Measurements from ENCODE around the gene PLLP. TPM values are rescaled to one million over a fixed set of nuclear protein-coding genes. Genes with fewer than 3 reads are reported as not detected.

PLLP gene
- total and polyA plus RNA-seq, 2 experiments from 2014 or later: 1.3 to 6.1 TPM

DNA sequence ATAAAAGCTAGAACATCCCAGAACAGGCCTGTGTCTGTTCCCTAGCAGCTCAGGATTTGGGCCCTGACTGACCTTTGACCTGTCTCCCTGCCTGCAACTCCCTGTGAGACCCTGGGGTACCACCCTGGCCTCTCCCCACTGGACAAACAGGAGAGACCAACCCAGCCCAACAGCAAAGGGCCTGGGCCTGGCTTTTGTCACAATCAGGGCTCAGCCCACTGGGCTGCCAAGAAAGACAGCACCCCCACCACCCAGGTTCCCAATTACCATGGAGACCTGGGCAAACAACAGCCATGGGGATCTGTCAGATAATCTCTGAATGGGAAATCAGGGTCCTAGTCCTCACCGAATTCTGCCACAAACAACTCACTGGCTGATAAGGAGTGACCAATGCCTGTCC lies 11.1 kb downstream of the PLLP start:
- no peak overlapping the region for H2AFZ ChIP-seq
- DNase-seq (ENCODE audit: low spot score) (no peak), ATAC-seq (no peak)
- peaks cover 2% of the 10 kb centered on the region for H3K27me3 Mint-ChIP-seq (ENCODE audit: insufficient read depth, low read depth, poor library complexity)
- H3K27ac ChIP-seq (ENCODE audit: low read depth): no peak overlapping the region
- no peak overlapping the region for H3K27ac Mint-ChIP-seq
- H3K9me3 Mint-ChIP-seq: no peaks in the 10 kb centered on the region
- H3K36me3 ChIP-seq (ENCODE audit: insufficient read depth): no peaks in the 10 kb centered on the region
- H3K27me3 ChIP-seq (ENCODE audit: insufficient read depth): no peaks in the 10 kb centered on the region
- H3K4me3 Mint-ChIP-seq: no peak overlapping the region
- TF ChIP-seq STAT1 (IDR thresholded peaks at IDR 0.05; ENCODE audit: unreplicated experiment) (no peak), NANOG (IDR thresholded peaks at IDR 0.05; ENCODE audit: borderline replicate concordance) (no peak), JUNB (IDR thresholded peaks at IDR 0.05; ENCODE audit: unreplicated experiment) (no peak), EZH2phosphoT487 (IDR thresholded peaks at IDR 0.05; ENCODE audit: unreplicated experiment) (no peak), EZH2 (IDR thresholded peaks at IDR 0.05; ENCODE audit: low read depth, unreplicated experiment) (no peak)
- TF ChIP-seq, protein P1, sequence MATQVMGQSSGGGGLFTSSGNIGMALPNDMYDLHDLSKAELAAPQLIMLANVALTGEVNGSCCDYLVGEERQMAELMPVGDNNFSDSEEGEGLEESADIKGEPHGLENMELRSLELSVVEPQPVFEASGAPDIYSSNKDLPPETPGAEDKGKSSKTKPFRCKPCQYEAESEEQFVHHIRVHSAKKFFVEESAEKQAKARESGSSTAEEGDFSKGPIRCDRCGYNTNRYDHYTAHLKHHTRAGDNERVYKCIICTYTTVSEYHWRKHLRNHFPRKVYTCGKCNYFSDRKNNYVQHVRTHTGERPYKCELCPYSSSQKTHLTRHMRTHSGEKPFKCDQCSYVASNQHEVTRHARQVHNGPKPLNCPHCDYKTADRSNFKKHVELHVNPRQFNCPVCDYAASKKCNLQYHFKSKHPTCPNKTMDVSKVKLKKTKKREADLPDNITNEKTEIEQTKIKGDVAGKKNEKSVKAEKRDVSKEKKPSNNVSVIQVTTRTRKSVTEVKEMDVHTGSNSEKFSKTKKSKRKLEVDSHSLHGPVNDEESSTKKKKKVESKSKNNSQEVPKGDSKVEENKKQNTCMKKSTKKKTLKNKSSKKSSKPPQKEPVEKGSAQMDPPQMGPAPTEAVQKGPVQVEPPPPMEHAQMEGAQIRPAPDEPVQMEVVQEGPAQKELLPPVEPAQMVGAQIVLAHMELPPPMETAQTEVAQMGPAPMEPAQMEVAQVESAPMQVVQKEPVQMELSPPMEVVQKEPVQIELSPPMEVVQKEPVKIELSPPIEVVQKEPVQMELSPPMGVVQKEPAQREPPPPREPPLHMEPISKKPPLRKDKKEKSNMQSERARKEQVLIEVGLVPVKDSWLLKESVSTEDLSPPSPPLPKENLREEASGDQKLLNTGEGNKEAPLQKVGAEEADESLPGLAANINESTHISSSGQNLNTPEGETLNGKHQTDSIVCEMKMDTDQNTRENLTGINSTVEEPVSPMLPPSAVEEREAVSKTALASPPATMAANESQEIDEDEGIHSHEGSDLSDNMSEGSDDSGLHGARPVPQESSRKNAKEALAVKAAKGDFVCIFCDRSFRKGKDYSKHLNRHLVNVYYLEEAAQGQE (IDR thresholded peaks at IDR 0.05; ENCODE audit: unreplicated experiment): no peak
- TF ChIP-seq, protein P2, sequence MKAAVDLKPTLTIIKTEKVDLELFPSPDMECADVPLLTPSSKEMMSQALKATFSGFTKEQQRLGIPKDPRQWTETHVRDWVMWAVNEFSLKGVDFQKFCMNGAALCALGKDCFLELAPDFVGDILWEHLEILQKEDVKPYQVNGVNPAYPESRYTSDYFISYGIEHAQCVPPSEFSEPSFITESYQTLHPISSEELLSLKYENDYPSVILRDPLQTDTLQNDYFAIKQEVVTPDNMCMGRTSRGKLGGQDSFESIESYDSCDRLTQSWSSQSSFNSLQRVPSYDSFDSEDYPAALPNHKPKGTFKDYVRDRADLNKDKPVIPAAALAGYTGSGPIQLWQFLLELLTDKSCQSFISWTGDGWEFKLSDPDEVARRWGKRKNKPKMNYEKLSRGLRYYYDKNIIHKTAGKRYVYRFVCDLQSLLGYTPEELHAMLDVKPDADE (IDR thresholded peaks at IDR 0.05): no peak
- no peak overlapping the region for H3K4me3 ChIP-seq
- H3K4me1 ChIP-seq (ENCODE audit: insufficient read depth): no peaks in the 10 kb centered on the region
- H3K9me2 ChIP-seq (ENCODE audit: insufficient read depth): no peaks in the 10 kb centered on the region
- H3F3A ChIP-seq (replicated peaks; ENCODE audit: low read depth): no peaks in the 10 kb centered on the region
- peaks cover 12% of the 10 kb centered on the region for H3K4me1 Mint-ChIP-seq
- H3K4me2 ChIP-seq: no peak overlapping the region
- no peaks in the 10 kb centered on the region for H4K20me1 ChIP-seq (replicated peaks; ENCODE audit: insufficient read depth)
- H3K79me2 ChIP-seq (replicated peaks; ENCODE audit: insufficient read depth): no peaks in the 10 kb centered on the region
- no peaks in the 10 kb centered on the region for H3K36me3 Mint-ChIP-seq (ENCODE audit: low read depth)

DNA sequence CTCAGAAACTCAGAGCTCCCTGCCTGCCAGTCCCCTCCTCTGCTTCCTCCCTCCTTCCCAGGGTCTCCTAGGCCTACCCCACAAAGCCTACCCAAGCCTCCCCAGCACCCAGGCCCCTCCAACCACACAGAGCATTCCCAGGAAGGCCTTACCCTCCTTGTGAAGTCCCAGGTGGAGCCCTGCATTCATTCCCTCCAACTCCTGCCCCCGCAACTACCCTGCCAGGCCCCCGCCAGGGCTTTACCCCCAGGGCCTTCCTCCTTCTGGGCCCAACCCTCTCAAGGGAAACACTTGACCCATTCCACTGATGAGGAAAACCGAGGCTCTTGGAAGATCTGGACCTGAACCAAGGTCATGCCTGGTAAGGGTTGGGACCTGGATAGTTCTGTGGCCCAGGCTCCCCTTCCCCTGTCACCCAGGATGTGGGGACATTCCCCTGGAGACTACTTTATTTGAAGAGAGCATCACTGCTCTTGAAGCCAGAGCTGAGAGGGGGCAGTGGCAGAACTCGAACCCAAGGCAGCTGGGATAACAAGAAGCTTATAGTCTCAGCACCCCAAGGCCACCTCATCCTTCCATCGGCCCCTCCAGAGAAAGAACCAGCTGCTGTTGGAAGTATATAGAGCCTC lies 12.5 kb downstream of the PLLP start:
- Histone ChIP-seq H3K79me2 (replicated peaks; ENCODE audit: insufficient read depth) (no peaks in the 10 kb centered on the region), H4K20me1 (replicated peaks; ENCODE audit: insufficient read depth) (no peaks in the 10 kb centered on the region), H3K36me3 (ENCODE audit: insufficient read depth) (no peaks in the 10 kb centered on the region), H3K27me3 (ENCODE audit: insufficient read depth) (no peaks in the 10 kb centered on the region), H3F3A (replicated peaks; ENCODE audit: low read depth) (no peaks in the 10 kb centered on the region), H3K27ac (ENCODE audit: low read depth) (no peak overlapping the region), H2AFZ (no peak overlapping the region), H3K4me3 (no peak overlapping the region), H3K4me2 (no peak overlapping the region), H3K4me1 (ENCODE audit: insufficient read depth) (0 out of 2 replicates have a peak, but pooled peaks cover under 1% of the 10 kb centered on the region), H3K9me2 (ENCODE audit: insufficient read depth) (no peaks in the 10 kb centered on the region)
- Mint-ChIP-seq H3K27me3 (ENCODE audit: insufficient read depth, low read depth, poor library complexity) (peaks cover 4% of the 10 kb centered on the region), H3K4me3 (no peak overlapping the region), H3K36me3 (ENCODE audit: low read depth) (no peaks in the 10 kb centered on the region), H3K4me1 (peaks cover 13% of the 10 kb centered on the region), H3K9me3 (no peaks in the 10 kb centered on the region), H3K27ac (no peak overlapping the region)
- DNase-seq (ENCODE audit: low spot score) (no peak), ATAC-seq (no peak)
- TF ChIP-seq, protein P3, sequence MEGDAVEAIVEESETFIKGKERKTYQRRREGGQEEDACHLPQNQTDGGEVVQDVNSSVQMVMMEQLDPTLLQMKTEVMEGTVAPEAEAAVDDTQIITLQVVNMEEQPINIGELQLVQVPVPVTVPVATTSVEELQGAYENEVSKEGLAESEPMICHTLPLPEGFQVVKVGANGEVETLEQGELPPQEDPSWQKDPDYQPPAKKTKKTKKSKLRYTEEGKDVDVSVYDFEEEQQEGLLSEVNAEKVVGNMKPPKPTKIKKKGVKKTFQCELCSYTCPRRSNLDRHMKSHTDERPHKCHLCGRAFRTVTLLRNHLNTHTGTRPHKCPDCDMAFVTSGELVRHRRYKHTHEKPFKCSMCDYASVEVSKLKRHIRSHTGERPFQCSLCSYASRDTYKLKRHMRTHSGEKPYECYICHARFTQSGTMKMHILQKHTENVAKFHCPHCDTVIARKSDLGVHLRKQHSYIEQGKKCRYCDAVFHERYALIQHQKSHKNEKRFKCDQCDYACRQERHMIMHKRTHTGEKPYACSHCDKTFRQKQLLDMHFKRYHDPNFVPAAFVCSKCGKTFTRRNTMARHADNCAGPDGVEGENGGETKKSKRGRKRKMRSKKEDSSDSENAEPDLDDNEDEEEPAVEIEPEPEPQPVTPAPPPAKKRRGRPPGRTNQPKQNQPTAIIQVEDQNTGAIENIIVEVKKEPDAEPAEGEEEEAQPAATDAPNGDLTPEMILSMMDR (conservative IDR thresholded peaks at IDR 0.05; ENCODE audit: low read depth in 2 of 2): no peak
- TF ChIP-seq JUNB (IDR thresholded peaks at IDR 0.05; ENCODE audit: unreplicated experiment) (no peak), STAT1 (IDR thresholded peaks at IDR 0.05; ENCODE audit: unreplicated experiment) (no peak), ZNF114 (CRISPR knock-in tag; IDR thresholded peaks at IDR 0.05) (no peak)
- TF ChIP-seq, protein P1 (IDR thresholded peaks at IDR 0.05; ENCODE audit: unreplicated experiment): no peak

Measured in GM23338 (cell line).